ENCODE measurements around the gene RNASE11. TPM values are rescaled to one million over a fixed set of nuclear protein-coding genes. Genes with fewer than 3 reads are reported as not detected.

The RNASE11 gene
- total and polyA plus RNA-seq, 9 of the 15 experiments (the other 6 are each of a cell fraction or from before 2014, with no cell fraction given), result 0.16 to 0.29 (median 0.22) TPM; not detected in 6

- peak; percentile 82 for TF ChIP-seq BHLHE40 (IDR thresholded peaks at IDR 0.05; ENCODE audit: low read length)
- peak; percentile 29 to 76; a peak in 3 of 4 replicates for TF ChIP-seq FOXK2 (conservative IDR thresholded peaks at IDR 0.05 in 1 of 2, IDR thresholded peaks at IDR 0.05 in 1 of 2; ENCODE audit: low read depth in 2 of 2)
- no peak for TF ChIP-seq TCFL5 (CRISPR knock-in tag; conservative IDR thresholded peaks at IDR 0.05)
- TF ChIP-seq BRF1 (IDR thresholded peaks at IDR 0.05; ENCODE audit: borderline replicate concordance, extremely low read depth, insufficient read length), result peak; percentile 8
- peak; percentile 37 to 81; a peak in 2 of 4 replicates for TF ChIP-seq MAZ (CRISPR knock-in tag; conservative IDR thresholded peaks at IDR 0.05 in 1 of 2, IDR thresholded peaks at IDR 0.05 in 1 of 2)
- 0 out of 4 replicates have a peak, but pooled peaks have one; percentile 9 to 15 for TF ChIP-seq NRF1 (conservative IDR thresholded peaks at IDR 0.05 in 1 of 2, IDR thresholded peaks at IDR 0.05 in 1 of 2)
- TF ChIP-seq TEAD1 (CRISPR knock-in tag; IDR thresholded peaks at IDR 0.05), result peak; percentile 99 to 100
- peak; percentile 28 for TF ChIP-seq EP300 (IDR thresholded peaks at IDR 0.05; ENCODE audit: low read length)
- peak; percentile 98 for TF ChIP-seq CTBP1 (IDR thresholded peaks at IDR 0.05; ENCODE audit: borderline replicate concordance)
- TF ChIP-seq ZNF592 (IDR thresholded peaks at IDR 0.05), result peak; percentile 76
- TF ChIP-seq POLR2H (tag; IDR thresholded peaks at IDR 0.05; ENCODE audit: low read depth), result peak; percentile 99
- peak; percentile 76 for TF ChIP-seq ATF7 (IDR thresholded peaks at IDR 0.05)
- TF ChIP-seq XRCC5 (IDR thresholded peaks at IDR 0.05; ENCODE audit: low read depth, low read length), result peak; percentile 71; the same call in 1 of the 2 replicates
These were observed 25.6 kb upstream of the RNASE11 start (continued) for GRCh38 chr14:20613094-20614037.

Data from K562 (cell line).